Endothelial cell of umbilical vein (primary cell): ENCODE results near the gene PLS1. TPM values are rescaled to one million over a fixed set of nuclear protein-coding genes. Genes with fewer than 3 reads are reported as not detected.

Experiments
- BruUV-seq: library from RNA; stranded (reverse); fragments of 400-500 nt; replicated peaks from 2 replicates; lab custom pipeline; 2021; lab: Mats Ljungman, UMichigan
- CTCF ChIA-PET: fragments of 300-600, 350-600 bp; sonication (Branson Sonifier 250); formaldehyde crosslinking; loops from one replicate; lab custom pipeline; 2021; ENCODE audit warnings: antibody characterized with exemption, inconsistent platforms; lab: Charles Lee
- POLR2A ChIA-PET: fragments of 300-600, 350-600 bp; sonication (Branson Sonifier 250); formaldehyde crosslinking; loops from one replicate; lab custom pipeline; 2021; ENCODE audit warnings: antibody characterized with exemption, inconsistent platforms; lab: Charles Lee
- DNase-seq: peaks from one replicate; pipeline ENCODE4 v3.0.0-alpha.2; 2011; ENCODE audit warnings: low read depth, low spot score
- FAIRE-seq: peaks from 2 replicates; lab custom pipeline; 2011; peaks lifted over from hg19 to GRCh38; lab: Jason Lieb, UNC
- H2AFZ ChIP-seq: 2 replicates; pipeline ENCODE4 v1.6.0; 2012; ENCODE audit warnings: low read depth, low read length, control low read depth, inconsistent platforms
- H3K27ac ChIP-seq: 2 replicates; pipeline ENCODE4 v1.5.1; 2011; ENCODE audit warnings: low read depth, mild to moderate bottlenecking, control low read depth, low read length, moderate library complexity; ENCODE audit not compliant: insufficient read depth
- H3K27me3 ChIP-seq, 2 experiments: 2 replicates each; pipeline versions ENCODE4 v1.6.0 to v1.6.1; 2011; ENCODE audit warnings: low read length in 2 of 2, mixed read lengths in 1 of 2; ENCODE audit not compliant: control insufficient read depth in 2 of 2, insufficient read depth in 2 of 2
- H3K36me3 ChIP-seq, 2 experiments: 2 replicates in 1 of 2; 3 replicates in 1 of 2; pipeline ENCODE4 v1.5.1; 2011; ENCODE audit warnings: low read length in 2 of 2, mild to moderate bottlenecking in 1 of 2, moderate library complexity in 1 of 2; ENCODE audit not compliant: control insufficient read depth in 2 of 2, insufficient read depth in 2 of 2; ENCODE audit errors: extremely low read depth in 1 of 2
- H3K4me1 ChIP-seq: 3 replicates; pipeline ENCODE4 v1.5.1; 2011; ENCODE audit warnings: mild to moderate bottlenecking, low read length; ENCODE audit not compliant: control insufficient read depth, insufficient read depth; ENCODE audit errors: extremely low read depth
- H3K4me2 ChIP-seq: 2 replicates; pipeline ENCODE4 v1.6.1; 2011; ENCODE audit warnings: low read length, control low read depth, mixed read lengths; ENCODE audit not compliant: insufficient read depth
- H3K4me3 ChIP-seq, 3 experiments: fragments of 200-600 bp in 1 of 3; sonication (generic), shearing (Covaris generic) in 1 of 3; replicated peaks in 1 of 3; 2 replicates each; pipeline ENCODE4 v1.5.1; 2011 to 2016; ENCODE audit warnings: control low read depth in 3 of 3, low read length in 3 of 3, mild to moderate bottlenecking in 2 of 3, inconsistent platforms in 1 of 3, low read depth in 1 of 3, moderate library complexity in 1 of 3; ENCODE audit not compliant: insufficient read depth in 1 of 3
- H3K79me2 ChIP-seq: 2 replicates; pipeline ENCODE4 v1.6.0; 2012; ENCODE audit warnings: low read length, inconsistent platforms; ENCODE audit not compliant: control insufficient read depth, insufficient read depth
- H3K9ac ChIP-seq: replicated peaks from 2 replicates; pipeline ENCODE3; 2011; ENCODE audit warnings: low read length, control low read depth; ENCODE audit not compliant: insufficient read depth; ENCODE audit errors: extremely low read depth
- H3K9me1 ChIP-seq: replicated peaks from 3 replicates; pipeline ENCODE4 v1.6.0; 2011; ENCODE audit warnings: mild to moderate bottlenecking, low read length; ENCODE audit not compliant: control insufficient read depth, insufficient read depth; ENCODE audit errors: extremely low read depth
- H3K9me3 ChIP-seq: replicated peaks from 2 replicates; pipeline ENCODE4 v1.5.1; 2012; ENCODE audit warnings: low read length, inconsistent platforms; ENCODE audit not compliant: control insufficient read depth, insufficient read depth
- H4K20me1 ChIP-seq: replicated peaks from 2 replicates; pipeline ENCODE3; 2011; ENCODE audit warnings: mild to moderate bottlenecking, low read length; ENCODE audit not compliant: control insufficient read depth, insufficient read depth; ENCODE audit errors: extremely low read depth
- CTCF ChIP-seq, 2 donors: IDR thresholded peaks; 1 replicate in 1 of 2; 2 replicates in 1 of 2; pipeline ENCODE4 v1.5.1; 2011; ENCODE audit warnings: low read length in 2 of 2, mild to moderate bottlenecking in 2 of 2, moderate library complexity in 2 of 2, control low read depth in 1 of 2, inconsistent platforms in 1 of 2, low read depth in 1 of 2; ENCODE audit not compliant: insufficient read depth in 1 of 2; ENCODE audit errors: extremely low read depth in 1 of 2
- EZH2 ChIP-seq: IDR thresholded peaks from 2 replicates; pipeline ENCODE4 v1.6.1; 2012; ENCODE audit warnings: borderline replicate concordance, low read depth, mild to moderate bottlenecking, moderate library complexity, low read length, inconsistent platforms; ENCODE audit not compliant: severe bottlenecking
- FOS ChIP-seq: IDR thresholded peaks from 2 replicates; pipeline ENCODE4 v1.6.1; 2011; ENCODE audit warnings: mild to moderate bottlenecking, low read length, moderate library complexity, borderline replicate concordance; ENCODE audit not compliant: insufficient read depth
- GATA2 ChIP-seq: IDR thresholded peaks from 2 replicates; pipeline ENCODE4 v1.7.0; 2011; ENCODE audit warnings: low read depth, mild to moderate bottlenecking, moderate library complexity, mixed read lengths, low read length; ENCODE audit not compliant: insufficient read length, insufficient read depth
- MYC ChIP-seq: IDR thresholded peaks from one replicate; pipeline ENCODE4 v1.6.1; 2011; ENCODE audit warnings: mild to moderate bottlenecking, low read depth, low read length
- POLR2A ChIP-seq: IDR thresholded peaks from 2 replicates; pipeline ENCODE4 v1.6.1; 2012; ENCODE audit warnings: low read depth, mild to moderate bottlenecking, control low read depth, low read length
- POLR2AphosphoS5 ChIP-seq: IDR thresholded peaks from 2 replicates; pipeline ENCODE4 v1.6.1; 2012; ENCODE audit warnings: low read depth, mild to moderate bottlenecking, control low read depth, low read length, moderate library complexity; ENCODE audit not compliant: insufficient read depth
- dilution Hi-C: fragments of 300-500 bp; cut with MboI; formaldehyde crosslinking; loops from one replicate; pipeline ENCODE4 v1.15.0; 2019; ENCODE audit warnings: low sequenced_read_pairs; ENCODE audit not compliant: extremely low pct_ligation_motif_present
- intact Hi-C: fragments of 100-400 bp; cut with micrococcal nuclease; formaldehyde crosslinking; loops from one replicate; pipeline ENCODE4 v1.10.0; 2022
- polyA plus RNA-seq, 4 experiments: library from polyadenylated mRNA; depleted of rRNA in 3 of 4; stranded (reverse) in 3 of 4; unstranded in 1 of 4; fragments of >200 nt; gene quantifications; 2 replicates each; pipeline versions ENCODE4 v1.2.1 to v1.2.3, GENCODE V29; 2011 to 2012; ENCODE audit warnings: missing spikeins in 1 of 4
- total RNA-seq: library from RNA; stranded (reverse); gene quantifications from 2 replicates; pipeline ENCODE4 v1.2.3, GENCODE V29; 2021
- TF ChIP-seq, protein P1 (sequence below): IDR thresholded peaks from 2 replicates; pipeline ENCODE4 v1.6.1; 2011; ENCODE audit not compliant: insufficient read depth, insufficient read length

The PLS1 gene
- total and polyA plus RNA-seq, 2 donors (not counting 3 experiments of a cell fraction or from before 2014, with no cell fraction given), result 0.59 to 1.3 TPM

DNA sequence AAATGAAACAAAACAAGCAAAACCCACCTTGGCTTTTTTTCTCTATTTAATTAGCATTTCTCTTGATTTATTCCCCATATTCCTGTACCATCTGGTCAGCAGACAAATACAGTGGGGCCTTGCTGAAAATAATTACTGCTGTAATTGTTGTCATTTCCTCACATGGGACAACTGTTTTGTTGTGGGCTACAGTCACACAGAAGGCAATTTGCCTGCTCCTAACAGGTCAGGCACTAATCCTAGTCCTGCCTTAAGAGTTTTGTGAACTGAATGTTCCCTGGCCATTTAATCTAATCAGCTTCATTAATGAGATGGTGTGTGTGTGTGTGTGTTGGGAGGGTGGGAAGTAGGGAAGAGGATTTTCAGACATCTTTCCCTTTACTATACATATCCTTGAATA, 139.3 kb downstream of the PLS1 start:
- dilution Hi-C loops (no loop called here), intact Hi-C loops (no loop called here)
- TF ChIP-seq, protein P1, sequence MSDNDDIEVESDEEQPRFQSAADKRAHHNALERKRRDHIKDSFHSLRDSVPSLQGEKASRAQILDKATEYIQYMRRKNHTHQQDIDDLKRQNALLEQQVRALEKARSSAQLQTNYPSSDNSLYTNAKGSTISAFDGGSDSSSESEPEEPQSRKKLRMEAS, result no peak
- no peaks in the 10 kb centered on the region for H3K27me3 ChIP-seq
- H2AFZ ChIP-seq, result no peak overlapping the region
- H3K27ac ChIP-seq, result no peak overlapping the region
- CTCF ChIA-PET, result no interaction called here
- no peaks in the 10 kb centered on the region for H3K9me3 ChIP-seq
- POLR2A ChIA-PET, result no interaction called here
- DNase-seq (no peak), FAIRE-seq (no peak)
- no peaks in the 10 kb centered on the region for H3K79me2 ChIP-seq
- H3K4me1 ChIP-seq, result no peaks in the 10 kb centered on the region
- H3K36me3 ChIP-seq, result no peaks in the 10 kb centered on the region
- no peak overlapping the region for H3K4me2 ChIP-seq
- H3K4me3 ChIP-seq, result no peak overlapping the region
- no TSS peak for BruUV-seq
- H3K9ac ChIP-seq, result no peak overlapping the region
- no peaks in the 10 kb centered on the region for H3K9me1 ChIP-seq
- H4K20me1 ChIP-seq, result no peaks in the 10 kb centered on the region

DNA sequence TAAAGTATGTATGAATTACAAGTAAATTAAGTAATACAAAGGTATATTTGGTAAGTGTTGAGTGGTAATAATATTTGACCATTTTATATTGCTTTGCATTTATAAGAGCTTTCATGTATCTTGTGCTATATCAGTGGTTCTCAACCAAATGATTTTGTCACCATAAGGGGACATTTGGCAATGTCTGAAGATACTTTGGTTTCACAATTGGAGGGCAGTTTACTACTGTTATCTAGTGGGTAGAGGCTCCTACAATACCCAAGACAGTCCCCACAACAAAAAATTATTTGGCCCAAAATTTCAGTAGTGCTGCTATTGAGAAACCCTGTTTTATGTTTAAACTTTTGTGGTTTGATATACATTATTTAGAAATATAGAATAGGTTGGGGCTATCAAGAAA, 142.2 kb downstream of the PLS1 start:
- POLR2A ChIA-PET, result no interaction called here
- FAIRE-seq, result no peak
- dilution Hi-C loops, result no loop called here

More for the DNA sequence above, 142.2 kb downstream of the PLS1 start:
- no peak for DNase-seq
- CTCF ChIA-PET, result no interaction called here
- H3K4me2 ChIP-seq, result no peak overlapping the region
- TF ChIP-seq MYC (no peak), POLR2A (no peak), CTCF (IDR thresholded peaks at IDR 0.05; ENCODE audit: extremely low read depth in 1 of 2, insufficient read depth in 1 of 2, low read depth in 1 of 2, low read length in 2 of 2) (no peak), FOS (no peak), EZH2 (no peak), POLR2AphosphoS5 (no peak), GATA2 (no peak)
- TF ChIP-seq, protein P1, result no peak
- intact Hi-C loops, result no loop called here
- H3K9me3 ChIP-seq, result no peaks in the 10 kb centered on the region
- H3K9me1 ChIP-seq, result no peaks in the 10 kb centered on the region
- H3K36me3 ChIP-seq, result no peaks in the 10 kb centered on the region
- no peak overlapping the region for H3K27ac ChIP-seq
- H4K20me1 ChIP-seq, result no peaks in the 10 kb centered on the region
- H3K79me2 ChIP-seq, result no peaks in the 10 kb centered on the region
- no peak overlapping the region for H3K9ac ChIP-seq
- H3K4me3 ChIP-seq, result no peak overlapping the region
- no peaks in the 10 kb centered on the region for H3K27me3 ChIP-seq
- H3K4me1 ChIP-seq, result no peaks in the 10 kb centered on the region
- H2AFZ ChIP-seq, result no peak overlapping the region
- BruUV-seq, result no TSS peak
